Astrocyte of the hippocampus (primary cell): ENCODE data around the gene PCED1A.

Source experiments
- DNase-seq: peaks from one replicate; pipeline ENCODE4 v3.0.0; 2011; ENCODE audit warnings: low read depth, low spot score

Gene PCED1A, protein sequence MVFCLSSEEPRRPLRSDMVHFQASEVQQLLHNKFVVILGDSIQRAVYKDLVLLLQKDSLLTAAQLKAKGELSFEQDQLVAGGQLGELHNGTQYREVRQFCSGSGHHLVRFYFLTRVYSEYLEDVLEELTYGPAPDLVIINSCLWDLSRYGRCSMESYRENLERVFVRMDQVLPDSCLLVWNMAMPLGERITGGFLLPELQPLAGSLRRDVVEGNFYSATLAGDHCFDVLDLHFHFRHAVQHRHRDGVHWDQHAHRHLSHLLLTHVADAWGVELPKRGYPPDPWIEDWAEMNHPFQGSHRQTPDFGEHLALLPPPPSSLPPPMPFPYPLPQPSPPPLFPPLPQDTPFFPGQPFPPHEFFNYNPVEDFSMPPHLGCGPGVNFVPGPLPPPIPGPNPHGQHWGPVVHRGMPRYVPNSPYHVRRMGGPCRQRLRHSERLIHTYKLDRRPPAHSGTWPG

DNA sequence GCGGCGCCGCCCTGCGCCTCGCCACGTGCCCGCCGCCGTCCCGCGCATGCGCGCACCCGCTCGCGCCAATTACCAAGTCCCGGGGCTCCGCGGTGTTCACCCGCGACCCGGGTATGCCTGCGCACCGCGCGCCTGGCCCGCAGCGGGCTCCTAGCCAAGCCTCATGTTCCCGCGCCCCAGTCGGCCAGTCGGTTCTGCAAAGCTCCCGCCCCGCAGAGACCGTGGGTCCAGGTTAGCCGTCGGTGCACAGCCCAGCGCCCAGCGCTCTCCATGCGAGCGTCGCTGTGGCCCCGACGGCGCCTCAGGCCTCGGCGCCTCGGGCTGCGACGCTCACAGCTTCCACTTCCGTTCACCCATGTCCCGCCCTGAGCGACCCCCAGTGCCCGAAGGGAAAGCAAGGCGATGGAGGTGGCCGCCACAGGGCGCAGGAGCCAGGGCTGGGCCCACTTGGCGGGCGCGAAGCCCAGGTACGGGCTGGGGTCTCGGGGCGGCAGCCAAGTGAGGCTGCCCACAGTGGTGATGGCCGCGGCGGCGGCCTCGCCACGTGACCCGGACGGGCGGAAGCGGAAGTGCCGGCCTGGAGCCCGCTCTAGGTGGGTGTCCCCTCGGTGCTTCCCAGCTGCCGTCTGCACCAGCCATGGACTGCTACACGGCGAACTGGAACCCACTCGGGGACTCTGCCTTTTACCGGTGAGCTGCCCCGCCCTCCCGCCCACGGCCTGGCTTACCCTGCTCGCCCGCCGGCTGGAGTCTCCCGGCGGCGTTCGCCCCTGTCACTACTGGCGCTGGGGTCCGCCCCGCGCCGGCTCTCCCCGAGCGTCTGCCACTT, at the start of gene PCED1A, which contains the start of gene VPS16:
Gene PCED1A, minus strand, starts transcription at position 518 of the 829 bp plus-strand sequence. CDS start 743 bp downstream, outside the sequence.
Gene VPS16, plus strand, starts transcription at position 608 of the 829 bp plus-strand sequence. Its CDS starts 30 bp downstream, at position 638.
- DNase-seq = peak; percentile 96

DNA sequence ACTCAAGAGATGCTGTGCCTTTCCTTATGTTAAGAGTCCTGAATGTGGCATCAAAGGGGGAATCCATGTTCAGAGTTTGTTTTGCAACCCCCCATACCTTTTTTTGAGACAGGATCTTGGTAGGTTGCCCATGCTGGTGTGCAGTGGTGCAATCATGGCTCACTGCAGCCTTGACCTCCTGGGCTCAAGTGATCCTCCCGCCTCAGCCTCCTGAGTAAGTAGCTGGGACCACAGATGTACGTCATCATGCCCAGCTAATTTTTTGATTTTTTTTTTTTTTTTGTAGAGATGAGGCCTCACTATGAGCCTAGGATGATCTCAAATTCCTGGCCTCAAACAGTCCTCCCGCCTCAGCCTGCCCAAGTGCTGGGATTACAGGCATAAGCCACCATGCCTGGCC, 49.3 kb upstream of the PCED1A start:
- DNase-seq = no peak

DNA sequence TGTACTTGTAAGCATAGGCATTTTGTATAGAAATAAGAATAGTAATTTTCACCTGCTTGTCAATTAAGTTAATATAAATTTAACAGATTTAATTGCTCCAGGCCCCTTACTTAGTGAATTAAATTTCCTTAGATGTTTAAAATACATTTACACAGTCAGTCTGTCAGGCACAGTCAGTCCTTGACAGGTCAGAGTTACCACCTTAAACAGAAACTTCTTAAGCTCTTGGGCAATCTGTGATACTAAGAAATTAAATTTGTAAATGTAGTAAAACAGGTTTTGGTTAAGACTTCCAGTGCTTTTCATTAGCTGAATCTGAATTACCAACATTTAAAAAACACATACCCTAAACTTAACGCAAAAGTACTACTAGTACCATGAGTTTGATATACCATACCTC, 48.8 kb upstream of the PCED1A start:
- no peak for DNase-seq

DNA sequence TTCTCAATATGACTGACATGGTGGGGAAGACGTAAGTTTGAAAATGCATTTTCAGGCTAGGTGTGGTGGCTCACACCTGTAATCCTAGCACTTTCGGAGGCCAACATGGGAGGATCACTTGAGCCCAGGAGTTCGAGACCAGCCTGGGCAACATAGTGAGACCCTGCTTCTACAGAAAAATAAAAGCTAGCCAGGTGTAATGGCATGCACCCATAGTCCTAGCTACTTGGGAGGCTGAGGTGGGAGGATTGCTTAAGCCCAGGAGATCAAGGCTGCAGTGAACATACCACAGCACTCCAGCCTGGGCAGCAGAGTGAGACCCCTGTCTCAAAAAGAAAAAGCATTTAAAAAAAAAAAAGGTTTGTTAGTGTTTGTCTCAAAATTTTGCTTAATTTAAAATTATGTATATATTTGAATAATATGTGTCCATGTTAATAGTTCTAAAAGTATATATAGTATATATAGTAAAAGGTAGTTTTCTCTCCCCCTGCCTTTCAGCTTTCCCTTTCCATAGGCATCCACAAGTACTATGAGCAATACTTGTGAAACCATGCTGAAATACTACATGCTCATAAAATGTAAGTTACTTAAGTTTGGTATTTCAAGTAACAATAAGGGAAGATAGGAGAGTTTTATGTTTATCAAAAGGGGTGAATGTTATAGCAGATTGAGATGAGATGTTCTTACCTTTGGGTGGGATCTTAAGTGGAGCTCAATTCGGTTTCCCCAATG, 47.9 kb upstream of the PCED1A start:
- DNase-seq = no peak

DNA sequence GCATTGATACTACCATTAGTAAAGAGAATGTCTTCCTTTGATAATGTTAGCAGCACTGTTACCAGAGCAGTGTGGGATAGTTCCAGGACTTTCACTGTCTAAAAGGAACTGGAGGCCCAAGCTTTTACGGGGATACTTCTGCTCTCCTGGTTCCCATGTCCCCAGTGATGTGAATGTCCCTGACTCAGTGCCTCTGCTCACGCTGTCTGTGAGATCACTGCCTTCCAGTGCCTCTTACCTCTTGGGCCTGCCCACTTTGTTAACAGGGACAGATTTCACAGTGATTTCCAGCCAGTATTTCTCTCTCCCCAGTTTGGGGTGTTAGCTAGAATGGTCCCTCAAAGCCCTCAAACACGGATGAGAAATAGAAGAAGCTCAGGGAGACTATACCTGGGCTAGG, 47.3 kb upstream of the PCED1A start:
- no peak for DNase-seq

DNA sequence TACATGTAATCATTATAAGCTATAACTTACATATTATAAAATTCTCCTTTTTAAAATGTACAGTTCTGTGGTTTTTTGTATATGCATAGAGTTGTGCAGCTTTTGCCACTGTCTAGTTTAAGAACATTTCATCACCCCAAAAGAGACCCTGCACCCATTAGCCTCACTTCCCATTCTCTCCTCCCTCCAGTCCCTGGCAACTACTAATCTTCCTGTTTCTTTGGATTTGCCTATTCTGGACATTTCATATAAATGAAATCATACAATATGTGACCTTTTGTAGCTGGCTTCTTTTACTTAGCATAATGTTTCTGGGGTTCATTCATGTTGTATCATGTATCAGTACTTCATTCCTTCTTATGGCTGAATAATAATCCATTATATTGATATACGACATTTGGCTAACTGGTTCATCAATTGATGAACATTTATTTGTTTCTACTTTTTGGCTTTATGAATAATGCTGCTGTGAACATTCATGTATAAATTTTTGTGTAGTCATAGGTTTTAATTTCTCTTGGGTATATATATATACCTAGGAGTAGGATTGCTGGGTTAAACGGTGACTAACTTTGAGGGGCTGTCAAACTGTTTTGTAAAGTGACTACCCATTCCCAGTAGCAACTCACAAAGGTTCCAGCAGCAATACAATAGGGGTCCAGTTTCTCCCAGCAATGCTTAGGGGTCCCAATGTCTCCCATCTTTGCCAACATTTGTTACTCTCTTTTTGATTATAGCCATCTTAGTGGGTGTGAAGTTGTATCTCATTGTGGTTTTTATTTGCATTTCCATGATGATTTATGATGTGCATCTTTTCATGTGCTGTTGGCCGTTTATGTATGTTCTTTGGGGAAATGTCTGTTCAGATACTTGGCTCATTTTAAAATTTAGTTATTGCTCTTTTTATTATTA, 43.5 kb upstream of the PCED1A start:
- no peak for DNase-seq

DNA sequence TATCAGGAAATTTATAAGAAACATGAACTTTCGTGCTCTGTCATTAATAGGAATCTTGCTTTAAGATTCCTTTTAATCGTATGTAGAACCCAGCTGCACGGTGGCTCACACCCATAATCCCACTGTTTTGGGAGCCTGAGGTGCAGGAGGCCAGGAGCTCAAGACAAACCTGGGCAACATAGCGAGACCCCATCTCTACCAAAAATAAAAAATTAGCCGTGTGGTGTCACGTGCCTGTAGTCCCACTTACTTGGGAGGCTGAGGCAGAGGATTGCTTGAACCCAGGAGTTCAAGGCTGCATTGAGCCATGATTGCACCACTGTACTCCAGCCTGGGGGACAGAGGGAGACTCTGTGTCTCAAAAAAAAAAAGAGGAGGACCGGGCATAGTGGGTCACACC, 40.2 kb upstream of the PCED1A start:
- no peak for DNase-seq

DNA sequence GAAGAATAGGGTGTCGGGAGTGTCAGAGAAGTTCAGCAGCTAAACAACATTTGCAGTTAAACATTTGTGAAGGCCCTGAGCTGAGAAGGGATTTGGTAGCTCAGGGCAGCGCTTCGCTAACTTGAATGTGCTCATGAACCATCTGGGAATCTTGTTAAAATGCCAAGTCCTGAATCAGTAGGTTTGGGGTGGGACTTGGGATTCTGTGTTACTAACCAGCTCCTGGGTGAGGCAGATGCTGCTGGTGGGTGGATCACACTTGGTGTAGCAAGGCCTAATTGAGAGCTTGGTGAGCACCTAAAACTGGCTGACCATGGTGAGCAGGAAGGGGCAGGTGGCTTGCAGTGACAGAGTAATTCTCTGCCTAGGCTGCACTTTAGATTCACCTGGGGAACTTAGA, 38.7 kb upstream of the PCED1A start:
- DNase-seq = peak; percentile 76

DNA sequence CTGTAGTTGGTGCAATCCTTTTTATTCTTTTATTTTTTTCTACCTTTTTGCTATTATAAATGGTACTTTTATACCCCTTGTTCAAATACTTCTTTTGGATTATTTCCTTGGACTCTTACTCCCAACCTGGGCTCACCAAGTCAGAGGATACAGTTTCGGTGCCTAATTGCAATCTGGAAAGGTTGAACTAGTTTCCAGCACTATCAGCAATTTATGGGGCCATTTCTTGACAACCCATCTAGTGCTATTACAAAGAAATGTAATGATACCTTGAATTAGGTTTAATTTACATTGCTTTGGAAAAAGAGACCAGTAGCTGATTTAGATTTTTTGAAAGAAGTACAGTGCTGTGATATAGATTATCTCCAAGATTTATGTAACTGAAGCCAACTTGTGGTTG, 38.1 kb upstream of the PCED1A start:
- no peak for DNase-seq

DNA sequence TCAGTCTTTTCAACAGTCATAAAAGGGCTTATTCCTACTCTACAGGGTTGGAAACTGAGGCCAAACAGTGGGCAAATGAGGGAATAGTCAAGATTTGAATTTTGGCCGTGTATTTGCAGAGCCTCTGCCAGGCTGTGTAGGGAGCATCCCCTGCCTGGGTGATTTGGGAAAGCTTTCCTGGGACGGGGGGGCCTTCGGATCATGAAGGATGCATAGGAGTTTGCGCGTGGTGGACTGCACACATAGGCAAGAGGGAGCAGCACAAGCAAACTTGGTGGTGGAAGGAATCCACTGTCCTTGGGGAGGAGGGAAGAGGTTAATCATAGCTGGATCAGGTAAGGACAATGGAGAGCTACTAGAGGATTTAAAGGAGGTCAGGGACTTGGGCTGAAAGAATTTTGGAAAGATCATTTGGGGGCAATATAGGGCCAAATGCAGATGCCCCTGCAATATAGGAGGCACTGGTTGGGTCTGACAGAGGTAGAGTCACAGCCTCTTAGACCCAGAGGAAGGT, 35.3 kb upstream of the PCED1A start:
- DNase-seq = no peak

DNA sequence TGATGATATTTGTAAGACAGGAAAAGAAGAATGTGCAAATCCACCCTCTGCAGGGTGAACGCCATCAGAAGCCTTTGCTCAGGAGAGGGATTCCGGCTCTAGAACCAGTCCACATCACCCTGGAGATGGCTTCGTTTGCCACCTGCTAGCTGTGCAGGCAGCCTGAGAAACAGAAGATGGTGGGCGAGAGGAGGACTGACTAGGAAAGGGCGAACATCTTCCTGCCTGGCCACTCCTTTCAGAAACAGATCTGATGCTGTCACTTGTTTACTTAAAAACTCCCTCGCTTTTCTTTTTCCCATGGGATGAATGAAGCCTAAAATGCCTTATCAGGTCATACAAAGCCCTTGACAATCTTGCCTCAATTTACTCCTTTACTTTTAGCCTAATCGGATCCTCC, 34.0 kb upstream of the PCED1A start:
- no peak for DNase-seq

DNA sequence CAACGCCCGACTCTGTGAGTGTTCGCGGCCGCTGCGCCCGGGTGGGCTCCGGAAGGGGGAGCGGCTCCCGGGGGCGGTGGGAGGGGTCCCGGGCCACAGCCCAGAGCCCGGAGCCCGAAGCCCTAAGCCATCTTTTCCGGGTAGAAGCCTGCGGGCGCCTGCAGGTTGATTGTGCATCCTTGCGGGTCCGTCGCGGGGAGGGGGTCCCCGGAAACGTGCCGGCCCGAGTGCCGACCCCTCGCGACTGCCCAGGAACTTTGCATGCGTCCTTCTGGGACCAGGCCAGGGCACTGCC, 33.2 kb upstream of the PCED1A start:
- DNase-seq = no peak

DNA sequence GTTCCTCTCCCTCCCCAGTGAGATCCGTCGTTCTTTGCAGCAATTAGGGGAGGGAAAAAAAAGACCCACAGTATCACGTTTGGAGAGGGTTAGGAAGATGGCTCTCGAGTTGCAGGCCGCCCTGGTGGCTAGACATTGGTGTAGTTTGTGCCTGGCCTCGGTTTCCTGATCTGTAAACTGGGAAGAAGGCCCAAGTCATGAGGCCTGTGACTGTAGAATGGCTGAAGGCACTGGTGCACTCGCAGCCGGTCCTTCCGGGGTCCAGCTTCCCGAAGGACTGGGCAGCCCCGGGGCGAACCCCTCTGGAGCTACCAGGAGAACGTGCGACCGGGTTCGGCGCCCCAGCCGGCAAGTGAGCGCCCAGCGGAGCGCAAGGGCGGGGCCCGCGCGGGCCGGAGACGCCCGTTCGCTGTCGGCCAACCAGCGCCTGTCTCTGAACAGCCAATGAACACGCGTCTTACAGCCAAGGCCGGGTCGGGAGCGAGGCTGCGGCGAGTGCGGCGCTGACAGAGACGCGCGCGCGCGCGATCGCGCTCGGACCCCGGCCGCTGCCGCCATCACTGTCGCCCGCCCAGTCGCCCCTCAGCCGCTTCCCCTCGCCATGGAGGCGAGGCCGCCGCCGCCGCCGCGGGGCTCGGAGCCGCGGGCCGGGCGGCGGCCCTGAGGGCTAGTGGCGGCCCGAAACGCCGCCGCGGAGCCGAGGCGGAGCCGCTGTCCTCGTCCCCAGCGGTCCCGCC, 32.7 kb upstream of the PCED1A start, which contains the start of gene PTPRA:
Gene PTPRA, plus strand, starts transcription at position 472 of the 737 bp plus-strand sequence. CDS start 90,797 bp downstream, outside the sequence.
- DNase-seq = peak; percentile 97

DNA sequence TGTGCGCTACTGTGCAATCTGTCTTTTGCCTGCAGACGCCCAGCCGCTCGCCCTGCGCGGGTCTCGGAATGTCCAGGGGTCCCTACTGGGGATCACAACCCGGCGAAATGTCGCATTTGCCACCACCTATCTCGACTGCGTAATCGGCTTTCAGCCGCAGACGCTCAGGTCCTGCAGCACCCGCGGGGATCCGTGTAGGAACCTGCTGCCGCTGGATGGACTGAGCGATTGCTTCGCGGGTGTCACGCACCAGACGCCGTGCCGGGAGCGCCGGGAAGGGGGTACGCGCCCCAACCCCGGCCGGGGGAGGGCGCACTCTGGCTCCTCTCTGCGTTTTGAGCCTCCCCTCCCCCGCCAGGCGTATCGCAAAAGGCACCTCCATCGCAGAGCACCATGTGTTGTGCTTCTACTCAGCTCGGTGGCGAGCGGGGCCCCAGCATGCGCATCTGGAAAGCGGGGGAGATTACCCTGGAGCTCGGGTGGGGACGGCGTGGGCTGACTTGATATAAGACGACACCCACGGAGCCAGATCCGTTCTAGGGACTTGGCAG, 32.1 kb upstream of the PCED1A start:
- DNase-seq = peak; percentile 69

DNA sequence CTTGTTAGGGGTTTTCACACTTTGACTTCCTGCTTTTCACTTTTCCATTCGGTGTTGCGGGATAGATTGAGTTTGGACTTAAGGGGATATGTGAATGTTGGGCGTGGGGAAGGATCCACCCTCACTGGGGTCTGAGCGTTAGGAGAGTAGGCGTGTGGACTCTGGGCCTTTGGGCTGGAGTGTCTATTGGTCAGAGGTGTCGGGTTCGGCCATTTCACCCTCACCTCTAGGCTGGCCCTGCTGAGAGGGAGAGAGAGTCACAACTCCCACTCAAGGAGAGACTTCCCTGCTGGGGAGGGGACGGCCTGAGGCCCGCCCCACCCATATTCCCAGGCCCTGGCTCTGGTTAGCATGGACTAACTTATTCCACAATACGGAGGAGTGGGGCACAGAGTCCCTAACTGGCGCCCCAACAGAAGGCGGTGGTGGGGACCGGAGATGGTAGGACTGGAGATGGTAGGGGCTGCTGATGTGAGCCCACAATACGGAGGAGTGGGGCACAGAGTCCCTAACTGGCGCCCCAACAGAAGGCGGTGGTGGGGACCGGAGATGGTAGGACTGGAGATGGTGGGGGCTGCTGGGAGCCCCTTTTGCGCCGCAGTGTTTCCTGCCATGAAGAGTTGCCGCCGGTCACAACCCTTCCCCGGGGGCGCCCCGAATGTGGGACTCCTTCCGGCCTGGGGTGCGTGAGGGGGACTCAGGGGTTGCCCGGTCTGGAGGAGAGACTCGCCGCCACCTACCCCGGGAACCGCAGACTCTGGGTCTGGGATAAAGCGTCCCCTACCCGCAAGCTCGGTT, 31.4 kb upstream of the PCED1A start:
- no peak for DNase-seq

DNA sequence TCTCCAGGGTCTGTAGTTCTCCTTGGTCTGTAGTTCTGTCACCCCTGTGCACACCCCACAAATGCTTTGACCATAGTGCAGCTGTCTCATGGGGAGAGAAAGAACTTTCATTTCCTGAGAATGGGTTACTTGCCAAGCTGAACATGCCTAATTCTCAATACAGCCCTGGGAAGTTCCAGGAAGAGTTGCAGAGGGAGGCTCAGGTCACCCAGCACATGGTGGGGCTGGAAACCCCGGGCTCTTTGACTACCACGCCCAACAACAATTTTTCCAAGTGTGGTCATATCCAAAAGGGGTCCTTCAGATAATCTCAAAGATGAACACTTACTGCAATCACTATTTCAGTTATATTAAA, 30.6 kb upstream of the PCED1A start:
- DNase-seq = no peak

DNA sequence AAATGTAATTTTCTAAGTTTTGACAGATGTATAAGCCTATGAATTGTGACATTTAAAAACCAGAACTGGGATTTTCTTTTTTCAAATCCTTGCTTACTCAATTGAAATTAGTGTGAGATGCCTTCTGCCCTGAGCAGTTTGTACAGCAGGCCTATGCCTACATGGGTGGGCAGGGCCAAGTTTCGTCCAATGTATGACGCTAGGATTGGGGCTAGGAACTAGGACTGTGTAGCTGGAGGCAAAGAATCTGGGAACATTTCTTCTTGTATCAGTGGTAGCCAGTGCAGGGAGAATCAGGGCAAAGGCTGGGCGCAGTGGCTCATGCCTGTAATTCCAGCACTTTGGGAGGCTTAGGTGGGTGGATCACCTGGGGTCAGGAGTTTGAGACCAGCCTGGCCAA, 28.9 kb upstream of the PCED1A start:
- no peak for DNase-seq

DNA sequence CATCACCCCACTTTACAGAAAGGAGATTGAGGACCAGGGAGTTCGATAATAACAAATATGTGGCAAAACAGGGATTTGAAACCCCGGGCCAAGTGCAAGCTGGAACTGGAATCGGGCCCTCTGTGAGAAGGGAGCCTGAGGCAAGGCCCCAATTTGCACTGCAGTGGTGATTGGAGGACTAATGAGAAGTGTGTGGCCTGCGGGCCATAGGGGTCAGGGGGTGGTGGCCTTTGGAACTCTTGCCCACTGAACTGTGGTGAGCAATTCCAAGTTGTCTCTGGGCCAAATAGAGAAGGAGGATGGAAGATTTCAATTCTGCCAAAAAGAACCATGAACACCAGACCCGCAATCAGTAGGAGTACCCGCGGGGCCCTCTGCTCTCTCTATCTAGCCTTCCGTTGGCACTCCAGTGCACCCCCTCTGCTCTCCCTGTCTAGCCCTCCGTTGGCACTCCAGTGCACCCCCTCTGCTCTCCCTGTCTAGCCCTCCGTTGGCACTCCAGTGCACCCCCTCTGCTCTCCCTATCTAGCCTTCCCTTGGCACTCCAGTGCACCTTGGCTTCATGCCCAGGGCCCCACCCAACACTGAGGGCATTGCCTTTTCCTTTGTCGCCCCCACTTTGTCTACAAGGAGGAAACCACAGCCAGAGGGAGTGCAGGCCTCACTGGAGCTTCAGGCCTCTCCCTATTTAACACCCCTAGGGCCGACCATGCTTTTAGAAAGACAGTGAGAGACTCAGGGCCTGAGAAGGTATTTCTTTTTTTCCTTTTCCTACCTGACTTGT, 26.8 kb upstream of the PCED1A start:
- DNase-seq = no peak
